ENCODE measurements around the gene SLC25A47. TPM values are rescaled to one million over a fixed set of nuclear protein-coding genes. Genes with fewer than 3 reads are reported as not detected.
A peak's percentile ranks its signal among the peaks of the same experiment; 100 is the strongest.

Gene SLC25A47
- total RNA-seq, 1 experiment from 2014 or later, result 0.13 TPM

- Histone ChIP-seq H3K18ac (ENCODE audit: insufficient read length, low read depth, low read length) (no peak overlapping the region), H3K27ac (ENCODE audit: insufficient read length, low read depth, low read length) (peak overlapping the region; percentile 58), H3K27me3 (ENCODE audit: insufficient read depth, low read length) (no peaks in the 10 kb centered on the region), H3K79me1 (ENCODE audit: insufficient read depth, low read depth, low read length, poor library complexity, severe bottlenecking) (no peaks in the 10 kb centered on the region), H4K91ac (ENCODE audit: insufficient read length, low read depth, low read length) (no peak overlapping the region), H3K4ac (ENCODE audit: low read depth, low read length) (no peak overlapping the region), H3K79me2 (ENCODE audit: insufficient read depth, low read length) (no peaks in the 10 kb centered on the region), H3K56ac (ENCODE audit: insufficient read length, low read depth, low read length) (no peak overlapping the region), H2AFZ (ENCODE audit: low read length) (no peak overlapping the region), H4K8ac (replicated peaks; ENCODE audit: insufficient read length, low read depth, low read length) (no peak overlapping the region), H3T11ph (ENCODE audit: low read length) (no peak overlapping the region), H3K23ac (ENCODE audit: insufficient read length, low read depth, low read length) (no peak overlapping the region), H3K9me3 (ENCODE audit: control insufficient read depth, low read depth, low read length) (no peaks in the 10 kb centered on the region), H2BK20ac (ENCODE audit: low read depth, low read length, poor library complexity, severe bottlenecking) (no peak overlapping the region), H4K20me1 (ENCODE audit: control insufficient read depth, insufficient read depth, insufficient read length) (no peaks in the 10 kb centered on the region), H3K4me2 (ENCODE audit: insufficient read depth, insufficient read length, low read length) (peak overlapping the region; percentile 77), H4K5ac (ENCODE audit: insufficient read length, low read depth, low read length) (no peak overlapping the region), H2AK5ac (ENCODE audit: insufficient read length, low read length) (no peak overlapping the region), H2BK5ac (ENCODE audit: insufficient read length, low read length) (no peak overlapping the region), H2BK12ac (ENCODE audit: insufficient read length, low read depth, low read length) (no peak overlapping the region), H3K9ac (ENCODE audit: extremely low read depth, insufficient read length, low read length) (peak overlapping the region; percentile 39), H3K4me1 (ENCODE audit: insufficient read depth, low read length) (peaks cover 10% of the 10 kb centered on the region; the same call in 1 of the 2 replicates), H3K23me2 (ENCODE audit: insufficient read length, low read depth, low read length, poor library complexity, severe bottlenecking) (peaks cover 16% of the 10 kb centered on the region), H2BK120ac (ENCODE audit: low read depth, low read length, poor library complexity, severe bottlenecking) (no peak overlapping the region), H2BK15ac (ENCODE audit: low read depth, low read length) (no peak overlapping the region), H3K14ac (ENCODE audit: insufficient read depth, low read length) (no peak overlapping the region)
- WGBS (ENCODE audit: extremely low coverage, insufficient read length, low lambda C conversion rate), result no CpG with 5 or more reads among the region's 7 CpGs
- H3K9me3 Mint-ChIP-seq, result peaks cover 0 to 2% of the 10 kb centered on the region in 2 experiments; a peak in 2 of 5 replicates
- no peak for DNase-seq
- peak; percentile 42; the same call in 1 of the 3 replicates for TF ChIP-seq CTCF (conservative IDR thresholded peaks at IDR 0.05)
- H3K27ac Mint-ChIP-seq, result peak overlapping the region; percentile 87 to 98 (median 93)
- H3K4me3 Mint-ChIP-seq, result peak overlapping the region; percentile 92 to 94
- H3K4me1 Mint-ChIP-seq, result peaks cover 47 to 57% of the 10 kb centered on the region in 2 experiments
- H3K36me3 Mint-ChIP-seq (ENCODE audit: insufficient read depth in 1 of 3, low read depth in 3 of 3), result peaks cover 6 to 11% (median 9%) of the 10 kb centered on the region in 3 experiments; a peak in 6 of 7 replicates
- no peaks in the 10 kb centered on the region for H3K27me3 Mint-ChIP-seq (ENCODE audit: low read depth)
These were observed 53.6 kb downstream of the SLC25A47 start for GRCh38 chr14:100376751-100377171.

Small RNA genes lying within 50 kb of the gene (microRNA-seq; reads per million reads assigned to microRNA genes)
- gene MIR345 (ENCODE audit: borderline microRNAs expressed) (26.4 reads per million, percentile 57 among the genes with 10 or more reads in this experiment), gene MIR6764 (ENCODE audit: borderline microRNAs expressed) (not detected)

Other genes starting within 250 kb of the SLC25A47 start
- gene DEGS2, start 163.7 kb upstream of the SLC25A47 start, total RNA-seq (2021), result 0.59 and 0.72 TPM in 2 replicates
- 103 and 106 TPM in 2 replicates for gene YY1, start 84.2 kb upstream of the SLC25A47 start, total RNA-seq (2021)
- 161 and 175 TPM in 2 replicates for gene SLC25A29, start 16.9 kb upstream of the SLC25A47 start, total RNA-seq (2021)
- gene WDR25, start 53.1 kb downstream of the SLC25A47 start, total RNA-seq (2021), result 6.2 and 7.4 TPM in 2 replicates